Endothelial cell of umbilical vein (primary cell): ENCODE data around the gene USH2A. TPM values are rescaled to one million over a fixed set of nuclear protein-coding genes. Genes with fewer than 3 reads are reported as not detected.

Experiments used
- BruUV-seq: library from RNA; stranded (reverse); fragments of 400-500 nt; replicated peaks from 2 replicates; lab custom pipeline; 2021; lab: Mats Ljungman, UMichigan
- CTCF ChIA-PET: fragments of 300-600, 350-600 bp; sonication (Branson Sonifier 250); formaldehyde crosslinking; loops from one replicate; lab custom pipeline; 2021; ENCODE audit warnings: antibody characterized with exemption, inconsistent platforms; lab: Charles Lee
- POLR2A ChIA-PET: fragments of 300-600, 350-600 bp; sonication (Branson Sonifier 250); formaldehyde crosslinking; loops from one replicate; lab custom pipeline; 2021; ENCODE audit warnings: antibody characterized with exemption, inconsistent platforms; lab: Charles Lee
- DNase-seq: peaks from one replicate; pipeline ENCODE4 v3.0.0-alpha.2; 2011; ENCODE audit warnings: low read depth, low spot score
- FAIRE-seq: peaks from 2 replicates; lab custom pipeline; 2011; peaks lifted over from hg19 to GRCh38; lab: Jason Lieb, UNC
- H2AFZ ChIP-seq: 2 replicates; pipeline ENCODE4 v1.6.0; 2012; ENCODE audit warnings: low read depth, low read length, control low read depth, inconsistent platforms
- H3K27ac ChIP-seq: 2 replicates; pipeline ENCODE4 v1.5.1; 2011; ENCODE audit warnings: low read depth, mild to moderate bottlenecking, control low read depth, low read length, moderate library complexity; ENCODE audit not compliant: insufficient read depth
- H3K27me3 ChIP-seq, 2 experiments: 2 replicates each; pipeline versions ENCODE4 v1.6.0 to v1.6.1; 2011; ENCODE audit warnings: low read length in 2 of 2, mixed read lengths in 1 of 2; ENCODE audit not compliant: control insufficient read depth in 2 of 2, insufficient read depth in 2 of 2
- H3K36me3 ChIP-seq, 2 experiments: 2 replicates in 1 of 2; 3 replicates in 1 of 2; pipeline ENCODE4 v1.5.1; 2011; ENCODE audit warnings: low read length in 2 of 2, mild to moderate bottlenecking in 1 of 2, moderate library complexity in 1 of 2; ENCODE audit not compliant: control insufficient read depth in 2 of 2, insufficient read depth in 2 of 2; ENCODE audit errors: extremely low read depth in 1 of 2
- H3K4me1 ChIP-seq: 3 replicates; pipeline ENCODE4 v1.5.1; 2011; ENCODE audit warnings: mild to moderate bottlenecking, low read length; ENCODE audit not compliant: control insufficient read depth, insufficient read depth; ENCODE audit errors: extremely low read depth
- H3K4me2 ChIP-seq: 2 replicates; pipeline ENCODE4 v1.6.1; 2011; ENCODE audit warnings: low read length, control low read depth, mixed read lengths; ENCODE audit not compliant: insufficient read depth
- H3K4me3 ChIP-seq, 3 experiments: fragments of 200-600 bp in 1 of 3; sonication (generic), shearing (Covaris generic) in 1 of 3; replicated peaks in 1 of 3; 2 replicates each; pipeline ENCODE4 v1.5.1; 2011 to 2016; ENCODE audit warnings: control low read depth in 3 of 3, low read length in 3 of 3, mild to moderate bottlenecking in 2 of 3, inconsistent platforms in 1 of 3, low read depth in 1 of 3, moderate library complexity in 1 of 3; ENCODE audit not compliant: insufficient read depth in 1 of 3
- H3K79me2 ChIP-seq: 2 replicates; pipeline ENCODE4 v1.6.0; 2012; ENCODE audit warnings: low read length, inconsistent platforms; ENCODE audit not compliant: control insufficient read depth, insufficient read depth
- H3K9ac ChIP-seq: replicated peaks from 2 replicates; pipeline ENCODE3; 2011; ENCODE audit warnings: low read length, control low read depth; ENCODE audit not compliant: insufficient read depth; ENCODE audit errors: extremely low read depth
- H3K9me1 ChIP-seq: replicated peaks from 3 replicates; pipeline ENCODE4 v1.6.0; 2011; ENCODE audit warnings: mild to moderate bottlenecking, low read length; ENCODE audit not compliant: control insufficient read depth, insufficient read depth; ENCODE audit errors: extremely low read depth
- H3K9me3 ChIP-seq: replicated peaks from 2 replicates; pipeline ENCODE4 v1.5.1; 2012; ENCODE audit warnings: low read length, inconsistent platforms; ENCODE audit not compliant: control insufficient read depth, insufficient read depth
- H4K20me1 ChIP-seq: replicated peaks from 2 replicates; pipeline ENCODE3; 2011; ENCODE audit warnings: mild to moderate bottlenecking, low read length; ENCODE audit not compliant: control insufficient read depth, insufficient read depth; ENCODE audit errors: extremely low read depth
- EZH2 ChIP-seq: IDR thresholded peaks from 2 replicates; pipeline ENCODE4 v1.6.1; 2012; ENCODE audit warnings: borderline replicate concordance, low read depth, mild to moderate bottlenecking, moderate library complexity, low read length, inconsistent platforms; ENCODE audit not compliant: severe bottlenecking
- FOS ChIP-seq: IDR thresholded peaks from 2 replicates; pipeline ENCODE4 v1.6.1; 2011; ENCODE audit warnings: mild to moderate bottlenecking, low read length, moderate library complexity, borderline replicate concordance; ENCODE audit not compliant: insufficient read depth
- GATA2 ChIP-seq: IDR thresholded peaks from 2 replicates; pipeline ENCODE4 v1.7.0; 2011; ENCODE audit warnings: low read depth, mild to moderate bottlenecking, moderate library complexity, mixed read lengths, low read length; ENCODE audit not compliant: insufficient read length, insufficient read depth
- JUN ChIP-seq: IDR thresholded peaks from 2 replicates; pipeline ENCODE4 v1.6.1; 2011; ENCODE audit warnings: borderline replicate concordance, low read depth; ENCODE audit not compliant: insufficient read length, insufficient read depth
- MYC ChIP-seq: IDR thresholded peaks from one replicate; pipeline ENCODE4 v1.6.1; 2011; ENCODE audit warnings: mild to moderate bottlenecking, low read depth, low read length
- POLR2A ChIP-seq: IDR thresholded peaks from 2 replicates; pipeline ENCODE4 v1.6.1; 2012; ENCODE audit warnings: low read depth, mild to moderate bottlenecking, control low read depth, low read length
- POLR2AphosphoS5 ChIP-seq: IDR thresholded peaks from 2 replicates; pipeline ENCODE4 v1.6.1; 2012; ENCODE audit warnings: low read depth, mild to moderate bottlenecking, control low read depth, low read length, moderate library complexity; ENCODE audit not compliant: insufficient read depth
- dilution Hi-C: fragments of 300-500 bp; cut with MboI; formaldehyde crosslinking; loops from one replicate; pipeline ENCODE4 v1.15.0; 2019; ENCODE audit warnings: low sequenced_read_pairs; ENCODE audit not compliant: extremely low pct_ligation_motif_present
- intact Hi-C: fragments of 100-400 bp; cut with micrococcal nuclease; formaldehyde crosslinking; loops from one replicate; pipeline ENCODE4 v1.10.0; 2022
- polyA plus RNA-seq, 4 experiments: library from polyadenylated mRNA; depleted of rRNA in 3 of 4; stranded (reverse) in 3 of 4; unstranded in 1 of 4; fragments of >200 nt; gene quantifications; 2 replicates each; pipeline versions ENCODE4 v1.2.1 to v1.2.3, GENCODE V29; 2011 to 2012; ENCODE audit warnings: missing spikeins in 1 of 4
- total RNA-seq: library from RNA; stranded (reverse); gene quantifications from 2 replicates; pipeline ENCODE4 v1.2.3, GENCODE V29; 2021
- TF ChIP-seq, protein P1 (sequence below), 2 donors: IDR thresholded peaks; 1 replicate in 1 of 2; 2 replicates in 1 of 2; pipeline ENCODE4 v1.5.1; 2011; ENCODE audit warnings: low read length in 2 of 2, mild to moderate bottlenecking in 2 of 2, moderate library complexity in 2 of 2, control low read depth in 1 of 2, inconsistent platforms in 1 of 2, low read depth in 1 of 2; ENCODE audit not compliant: insufficient read depth in 1 of 2; ENCODE audit errors: extremely low read depth in 1 of 2
- TF ChIP-seq, protein P2 (sequence below): IDR thresholded peaks from 2 replicates; pipeline ENCODE4 v1.6.1; 2011; ENCODE audit not compliant: insufficient read depth, insufficient read length

Gene USH2A
- total and polyA plus RNA-seq, 2 donors (not counting 3 experiments of a cell fraction or from before 2014, with no cell fraction given): not detected

DNA sequence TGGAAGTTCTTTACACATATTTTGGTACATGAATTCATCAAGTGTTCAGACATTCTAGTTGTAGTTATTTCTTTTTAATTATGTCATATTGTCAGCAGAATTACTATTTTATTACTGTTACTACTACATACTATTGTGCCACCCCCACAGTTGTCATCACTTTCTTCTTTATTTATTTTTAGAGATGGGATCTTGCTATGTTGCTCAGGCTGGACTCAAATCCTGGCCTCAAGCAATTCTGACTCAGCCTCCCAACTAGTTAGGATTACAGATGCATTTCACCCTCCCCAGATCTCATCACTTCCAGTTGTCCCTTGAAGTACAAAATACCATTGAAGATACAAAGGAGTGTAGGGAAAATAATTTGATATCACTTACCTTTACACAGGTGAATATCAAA lies 598.2 kb downstream of the USH2A start:
- BruUV-seq: no TSS peak

More for the DNA sequence above, 598.2 kb downstream of the USH2A start:
- Histone ChIP-seq H3K9ac (no peak overlapping the region), H4K20me1 (no peaks in the 10 kb centered on the region), H3K79me2 (no peaks in the 10 kb centered on the region), H3K36me3 (no peaks in the 10 kb centered on the region), H3K4me2 (no peak overlapping the region), H3K4me1 (no peaks in the 10 kb centered on the region), H3K4me3 (no peak overlapping the region), H3K27me3 (no peaks in the 10 kb centered on the region), H3K27ac (no peak overlapping the region), H3K9me1 (no peaks in the 10 kb centered on the region), H2AFZ (no peak overlapping the region), H3K9me3 (peaks cover 4% of the 10 kb centered on the region)
- intact Hi-C loops: no loop called here
- dilution Hi-C loops: no loop called here
- no peak for DNase-seq
- FAIRE-seq: no peak
- TF ChIP-seq MYC (no peak), FOS (no peak), POLR2AphosphoS5 (no peak), EZH2 (no peak), JUN (no peak), GATA2 (no peak), POLR2A (no peak)
- TF ChIP-seq, protein P1, sequence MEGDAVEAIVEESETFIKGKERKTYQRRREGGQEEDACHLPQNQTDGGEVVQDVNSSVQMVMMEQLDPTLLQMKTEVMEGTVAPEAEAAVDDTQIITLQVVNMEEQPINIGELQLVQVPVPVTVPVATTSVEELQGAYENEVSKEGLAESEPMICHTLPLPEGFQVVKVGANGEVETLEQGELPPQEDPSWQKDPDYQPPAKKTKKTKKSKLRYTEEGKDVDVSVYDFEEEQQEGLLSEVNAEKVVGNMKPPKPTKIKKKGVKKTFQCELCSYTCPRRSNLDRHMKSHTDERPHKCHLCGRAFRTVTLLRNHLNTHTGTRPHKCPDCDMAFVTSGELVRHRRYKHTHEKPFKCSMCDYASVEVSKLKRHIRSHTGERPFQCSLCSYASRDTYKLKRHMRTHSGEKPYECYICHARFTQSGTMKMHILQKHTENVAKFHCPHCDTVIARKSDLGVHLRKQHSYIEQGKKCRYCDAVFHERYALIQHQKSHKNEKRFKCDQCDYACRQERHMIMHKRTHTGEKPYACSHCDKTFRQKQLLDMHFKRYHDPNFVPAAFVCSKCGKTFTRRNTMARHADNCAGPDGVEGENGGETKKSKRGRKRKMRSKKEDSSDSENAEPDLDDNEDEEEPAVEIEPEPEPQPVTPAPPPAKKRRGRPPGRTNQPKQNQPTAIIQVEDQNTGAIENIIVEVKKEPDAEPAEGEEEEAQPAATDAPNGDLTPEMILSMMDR (IDR thresholded peaks at IDR 0.05; ENCODE audit: extremely low read depth in 1 of 2, insufficient read depth in 1 of 2, low read depth in 1 of 2, low read length in 2 of 2): no peak
- TF ChIP-seq, protein P2, sequence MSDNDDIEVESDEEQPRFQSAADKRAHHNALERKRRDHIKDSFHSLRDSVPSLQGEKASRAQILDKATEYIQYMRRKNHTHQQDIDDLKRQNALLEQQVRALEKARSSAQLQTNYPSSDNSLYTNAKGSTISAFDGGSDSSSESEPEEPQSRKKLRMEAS: no peak
- POLR2A ChIA-PET: no interaction called here
- CTCF ChIA-PET: no interaction called here
